ENCODE results near the gene ZRANB2. TPM values are rescaled to one million over a fixed set of nuclear protein-coding genes. Genes with fewer than 3 reads are reported as not detected.

Gene ZRANB2
- total and polyA plus RNA-seq, 2 of the 4 experiments (the other 2 are of a cell fraction): 23.7 to 67.2 TPM

GRCh38 chr1:71027991-71028390 lies 52.8 kb downstream of the ZRANB2 start:
- no CpG with 5 or more reads among the region's 7 CpGs for WGBS, 2 experiments (ENCODE audit: extremely low coverage in 2 of 2, insufficient read length in 1 of 2)
- Histone ChIP-seq H3K9ac (ENCODE audit: low read depth, low read length) (no peak overlapping the region), H3K36me3 (ENCODE audit: control insufficient read depth, insufficient read depth, low read length) (no peaks in the 10 kb centered on the region), H2AFZ (replicated peaks; ENCODE audit: low read length, poor library complexity) (no peak overlapping the region), H3K56ac (ENCODE audit: extremely low read depth, insufficient read depth, low read length) (no peak overlapping the region), H2BK20ac (ENCODE audit: low read depth, low read length) (no peak overlapping the region), H3K9me1 (ENCODE audit: insufficient read depth, low read length) (no peaks in the 10 kb centered on the region), H3K27ac (ENCODE audit: insufficient read depth, low read length) (no peak overlapping the region), H3K14ac (replicated peaks; ENCODE audit: low read depth, low read length) (no peak overlapping the region), H2AK5ac (ENCODE audit: low read depth, low read length) (no peak overlapping the region), H3K4me3 (ENCODE audit: insufficient read depth, low read depth, low read length) (no peak overlapping the region), H4K91ac (ENCODE audit: insufficient read depth, low read depth, low read length) (no peak overlapping the region), H3K4me2 (ENCODE audit: low read depth, low read length) (no peak overlapping the region), H3K9me3 (ENCODE audit: control insufficient read depth, insufficient read depth, low read length) (no peaks in the 10 kb centered on the region), H3K23ac (ENCODE audit: low read depth, low read length) (no peak overlapping the region), H4K8ac (ENCODE audit: low read depth in 2 of 2, low read length in 2 of 2) (no peak overlapping the region), H2BK120ac (ENCODE audit: low read depth, low read length) (no peak overlapping the region), H2AK9ac (replicated peaks; ENCODE audit: low read depth, low read length, poor library complexity) (no peak overlapping the region), H4K5ac (ENCODE audit: low read depth, low read length) (no peak overlapping the region), H2BK5ac (ENCODE audit: low read depth, low read length, poor library complexity, severe bottlenecking) (no peak overlapping the region), H3K4me1 (ENCODE audit: control insufficient read depth, insufficient read depth, low read length) (no peaks in the 10 kb centered on the region), H3K27me3 (ENCODE audit: control insufficient read depth, insufficient read depth, low read length) (no peaks in the 10 kb centered on the region), H4K20me1 (ENCODE audit: insufficient read depth, low read length) (no peaks in the 10 kb centered on the region), H3K4ac (ENCODE audit: low read depth, low read length) (no peak overlapping the region), H3K79me1 (ENCODE audit: low read depth in 1 of 2, low read length in 2 of 2) (no peaks in the 10 kb centered on the region), H2BK15ac (ENCODE audit: low read depth, low read length) (no peak overlapping the region), H3K18ac (ENCODE audit: low read depth, low read length) (no peak overlapping the region)
- no peak for ATAC-seq (ENCODE audit: low read depth)
- POLR2A ChIA-PET (ENCODE audit: unreplicated experiment): no interaction called here
- intact Hi-C loops (cut with micrococcal nuclease) (no loop called here), in situ Hi-C loops (cut with MboI; ENCODE audit: low sequenced_read_pairs) (no loop called here), dilution Hi-C loops (cut with HindIII; ENCODE audit: low sequenced_read_pairs, unreplicated experiment) (no loop called here)
- DNase-seq: no peak
- no TSS peak for BruUV-seq (replicated peaks)
- TF ChIP-seq POLR2A (IDR thresholded peaks at IDR 0.05; ENCODE audit: low read depth, low read length): no peak
- no peak for TF ChIP-seq NFE2L2 (IDR thresholded peaks at IDR 0.05; ENCODE audit: low read depth, low read length)
- TF ChIP-seq MAFK (IDR thresholded peaks at IDR 0.05; ENCODE audit: low read depth, low read length): no peak
- no peak for TF ChIP-seq RAD21 (IDR thresholded peaks at IDR 0.05; ENCODE audit: low read length)
- no peak for TF ChIP-seq SMC3 (IDR thresholded peaks at IDR 0.05; ENCODE audit: low read depth, low read length)
- no peak for TF ChIP-seq RFX5 (IDR thresholded peaks at IDR 0.05; ENCODE audit: low read depth, low read length)
- no peak for TF ChIP-seq BHLHE40 (IDR thresholded peaks at IDR 0.05; ENCODE audit: low read depth, low read length)
- TF ChIP-seq CHD1 (IDR thresholded peaks at IDR 0.05; ENCODE audit: low read depth, low read length): no peak
- no peak for TF ChIP-seq MAZ (IDR thresholded peaks at IDR 0.05; ENCODE audit: borderline replicate concordance, low read depth, low read length)
- no peak for TF ChIP-seq USF2 (IDR thresholded peaks at IDR 0.05; ENCODE audit: low read depth, low read length)
- no peak for TF ChIP-seq CTCF (conservative IDR thresholded peaks at IDR 0.05; ENCODE audit: low read depth, low read length)
- no peak for TF ChIP-seq RCOR1 (IDR thresholded peaks at IDR 0.05; ENCODE audit: insufficient replicate concordance, low read length)
- TF ChIP-seq MXI1 (IDR thresholded peaks at IDR 0.05; ENCODE audit: borderline replicate concordance, low read depth, low read length): no peak
- TF ChIP-seq CEBPB (IDR thresholded peaks at IDR 0.05; ENCODE audit: low read depth, low read length): no peak
- TF ChIP-seq ELK1 (IDR thresholded peaks at IDR 0.05; ENCODE audit: borderline replicate concordance, low read depth, low read length): no peak
- no peak for TF ChIP-seq FOS (IDR thresholded peaks at IDR 0.05; ENCODE audit: low read depth, low read length)
- CTCF ChIA-PET: no interaction called here
